ENCODE measurements around the gene INSIG2.

The INSIG2 gene

GRCh38 chr2:118102433-118103082 is 14.3 kb downstream of the INSIG2 start:
- no peak for DNase-seq

DNA sequence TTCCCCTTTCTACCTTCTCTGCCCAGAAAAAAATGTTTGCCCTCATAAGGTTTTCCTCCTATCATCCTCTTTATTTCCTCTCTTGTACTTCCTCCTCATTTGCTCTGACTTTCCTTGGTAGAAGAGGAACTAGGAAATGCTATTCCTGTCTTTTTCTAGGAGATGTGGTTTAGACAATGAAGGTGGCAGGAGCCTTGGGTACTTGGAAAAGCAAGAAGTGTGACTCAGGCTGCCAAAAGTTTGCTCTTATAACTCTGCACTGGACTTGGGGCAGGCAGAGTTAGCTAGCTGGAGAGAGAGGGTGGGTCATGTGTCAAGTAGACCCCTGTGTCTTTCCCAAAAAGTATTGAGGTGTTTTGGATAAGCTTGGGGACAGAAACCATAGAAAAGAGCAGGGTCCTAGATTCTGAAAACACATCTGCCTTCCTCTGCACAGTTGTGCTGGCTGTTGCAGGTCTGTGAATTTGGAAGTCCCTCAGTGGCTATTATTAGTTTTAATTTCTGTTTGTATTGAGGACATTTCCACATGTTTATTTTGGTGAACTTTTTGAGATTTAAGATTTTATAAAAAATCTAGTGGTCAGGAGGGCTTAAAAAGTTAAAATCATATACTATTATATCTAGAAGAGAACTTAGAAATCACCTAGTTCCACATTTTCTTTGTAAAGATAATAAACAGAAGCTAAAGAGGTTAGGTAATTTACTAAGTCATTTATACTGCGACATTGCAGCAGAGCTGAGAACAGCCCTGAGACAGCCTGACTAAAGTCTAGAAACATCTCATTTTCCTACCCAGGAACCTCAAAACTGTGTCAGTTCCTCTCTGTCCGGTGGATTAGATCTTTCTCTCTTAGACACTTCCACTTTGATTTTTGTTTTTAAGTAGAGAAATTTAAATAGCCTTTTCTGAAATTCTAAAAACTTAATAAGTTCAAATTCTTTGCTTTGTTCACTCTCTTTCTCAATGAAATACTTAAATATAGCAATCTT is 16.0 kb downstream of the INSIG2 start:
- DNase-seq, result no peak

DNA sequence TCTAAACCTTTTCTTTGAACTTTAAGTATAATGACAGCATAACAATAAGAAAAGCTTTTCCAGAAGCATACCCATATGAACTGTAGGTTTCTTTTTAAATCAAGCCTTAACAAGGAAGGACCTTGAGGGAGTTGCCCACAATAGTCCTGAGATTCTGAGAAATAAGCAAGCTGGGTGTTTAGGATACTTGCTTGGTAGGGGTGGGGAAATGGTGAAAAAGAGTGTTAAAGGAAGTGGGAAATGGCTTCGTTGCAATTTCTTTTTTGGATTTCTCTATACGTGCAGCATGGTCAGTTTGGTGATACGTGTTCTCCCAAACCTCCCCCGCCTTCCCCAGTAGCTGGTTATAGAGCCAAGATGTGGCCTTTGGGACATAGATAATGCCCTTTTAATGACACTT is 17.2 kb downstream of the INSIG2 start:
- DNase-seq, result no peak

DNA sequence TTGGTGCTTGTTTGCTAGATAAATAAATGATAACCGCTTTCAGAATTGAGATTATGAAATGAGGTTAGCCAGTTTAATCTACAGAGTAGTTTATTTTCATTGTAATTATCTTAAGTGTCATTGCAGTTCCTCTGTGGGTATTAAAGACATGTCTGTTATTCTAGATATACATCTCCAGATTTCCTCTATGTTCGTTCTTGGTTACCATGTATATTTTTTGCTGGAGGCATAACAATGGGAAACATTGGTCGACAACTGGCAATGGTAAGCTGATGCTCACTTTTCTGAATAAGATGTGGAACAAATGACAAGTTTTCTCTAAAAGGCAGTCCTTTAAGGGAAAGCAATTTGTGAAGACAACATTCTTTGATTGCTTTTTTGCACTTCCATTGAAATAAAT is 18.7 kb downstream of the INSIG2 start:
- no peak for DNase-seq

GRCh38 chr2:118110310-118110709 is 22.0 kb downstream of the INSIG2 start:
- no peak for DNase-seq

DNA sequence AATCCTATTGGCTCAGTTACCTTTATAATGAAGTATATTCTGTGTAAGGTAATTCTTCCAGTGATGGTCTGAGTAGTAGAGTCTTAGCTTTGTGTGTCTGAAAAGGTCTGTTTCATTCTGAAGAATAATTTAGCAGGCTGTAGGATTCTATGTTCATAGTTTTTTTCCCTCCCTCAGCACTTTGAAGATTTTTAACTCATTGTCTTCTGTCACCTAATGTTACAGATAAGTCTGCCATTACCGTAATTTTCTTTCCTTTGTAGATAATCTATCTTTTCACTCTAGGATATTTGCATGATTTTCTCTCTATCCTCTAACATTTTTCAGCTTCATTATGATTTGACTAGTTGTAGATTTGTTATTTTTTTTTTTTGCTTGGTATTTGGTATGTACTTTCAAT is 22.7 kb downstream of the INSIG2 start:
- DNase-seq, result no peak

- DNase-seq, result no peak
Observed at GRCh38 chr2:118112771-118113334, 24.6 kb downstream of the INSIG2 start.

DNA sequence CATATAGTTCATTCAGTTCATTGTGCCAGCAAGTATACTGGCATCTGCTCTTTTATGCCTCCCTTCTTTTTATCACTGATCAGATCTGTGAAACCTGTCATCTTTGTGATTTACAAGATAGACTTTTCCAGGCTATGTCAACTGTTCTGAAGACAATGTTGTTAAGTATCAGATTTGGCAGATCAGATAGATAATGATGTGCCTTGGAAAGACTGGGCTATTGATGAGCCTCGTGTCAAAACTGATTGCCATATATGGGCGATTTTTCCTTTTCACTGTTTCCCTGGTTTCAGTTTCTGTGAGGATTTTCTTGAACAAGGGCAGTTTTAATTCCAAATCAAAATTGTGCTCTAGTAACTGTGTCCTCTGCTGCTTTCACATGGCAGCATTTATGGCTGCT is 26.6 kb downstream of the INSIG2 start:
- DNase-seq, result no peak

DNA sequence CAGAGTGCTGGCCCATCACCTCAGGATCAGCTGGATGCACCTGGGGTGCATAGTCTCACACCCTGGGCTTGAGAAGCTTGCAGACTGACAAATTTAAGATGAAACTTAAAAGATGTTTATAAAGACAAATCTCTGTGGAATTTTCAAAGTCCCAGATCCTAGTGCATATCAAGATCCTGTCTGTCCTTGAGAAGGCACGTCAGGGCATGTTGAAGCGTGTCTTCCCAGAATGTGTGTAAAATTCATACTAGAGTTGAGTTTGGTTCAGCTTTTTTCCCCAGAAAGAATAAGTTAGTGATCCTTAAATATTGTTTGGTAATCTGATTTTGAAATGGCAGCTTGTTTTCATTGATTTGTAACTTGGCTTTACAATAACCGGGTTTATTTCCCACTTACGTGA is 27.5 kb downstream of the INSIG2 start:
- DNase-seq, result no peak

- no peak for DNase-seq
Observed at GRCh38 chr2:118118479-118118878, 30.2 kb downstream of the INSIG2 start.

DNA sequence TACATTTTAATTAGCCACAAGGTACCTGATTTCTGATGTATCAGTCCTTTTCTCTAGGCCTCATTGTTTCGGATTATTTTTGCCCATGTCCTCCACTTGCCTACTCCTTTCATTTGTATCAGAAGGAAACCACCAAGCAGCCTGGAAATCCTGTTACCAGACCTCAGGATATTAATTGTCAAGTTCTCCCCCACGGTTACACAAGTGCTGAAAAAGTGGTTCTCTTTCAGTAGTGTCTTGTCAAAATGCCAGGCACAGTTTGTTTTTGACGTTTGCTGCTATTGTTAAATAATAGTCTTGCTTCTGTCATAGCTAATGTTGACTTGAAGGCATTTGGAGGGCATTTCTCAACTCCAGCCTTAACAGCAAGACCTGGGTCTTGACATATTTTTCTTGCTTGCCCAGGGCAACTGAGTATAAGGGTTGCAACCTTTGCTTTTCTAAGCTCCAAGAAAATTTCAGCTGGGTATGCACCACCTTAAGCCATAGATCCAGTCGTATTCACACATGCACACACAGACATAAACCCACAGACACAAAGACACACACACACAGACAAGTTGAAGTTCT is 31.0 kb downstream of the INSIG2 start:
- no peak for DNase-seq

GRCh38 chr2:118119761-118120400 is 31.6 kb downstream of the INSIG2 start:
- no peak for DNase-seq

DNA sequence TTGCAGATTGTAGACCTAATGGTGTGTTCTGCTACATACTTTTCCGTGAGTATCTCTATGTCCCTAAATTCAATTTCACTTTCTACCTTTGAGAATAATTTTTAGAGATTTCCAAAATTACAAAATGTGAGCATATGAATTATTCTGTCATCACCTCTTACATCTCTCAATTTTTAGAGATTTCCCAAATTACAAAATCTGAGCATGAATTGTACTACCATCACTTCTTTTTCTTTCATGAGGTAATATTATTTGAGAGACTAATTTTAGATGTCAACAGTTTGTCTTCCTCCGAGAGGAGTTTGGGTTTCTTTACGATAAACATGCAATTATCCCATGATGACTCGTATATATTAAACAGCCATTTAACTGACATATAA is 32.1 kb downstream of the INSIG2 start:
- DNase-seq, result no peak

GRCh38 chr2:118121101-118121500 is 32.8 kb downstream of the INSIG2 start:
- no peak for DNase-seq

DNA sequence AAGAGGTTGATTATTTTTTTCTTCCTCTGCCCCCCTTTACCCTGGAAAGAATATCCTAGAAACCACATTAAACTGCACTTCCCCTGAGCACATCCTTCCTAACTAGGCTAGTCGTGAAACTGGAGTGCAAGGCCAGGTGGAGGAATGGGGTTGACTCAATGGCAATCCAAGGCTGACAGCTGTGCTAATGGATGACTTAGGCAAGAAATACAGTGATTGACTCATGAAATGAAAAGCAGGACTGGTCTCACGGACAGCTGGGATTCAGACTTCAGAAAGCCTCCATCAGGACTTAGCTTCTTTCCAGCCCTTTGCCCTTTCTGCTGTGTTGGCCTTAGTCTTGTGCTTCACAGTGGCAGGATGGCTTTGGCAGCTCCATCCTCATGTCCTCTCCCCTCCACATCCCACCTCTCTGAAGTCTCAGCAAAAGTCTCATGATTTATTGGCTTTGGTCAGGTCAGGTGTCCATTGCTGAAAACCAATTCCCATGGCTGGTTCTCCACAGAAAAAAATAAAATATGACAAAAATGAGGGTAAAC is 33.8 kb downstream of the INSIG2 start:
- no peak for DNase-seq

- no peak for DNase-seq
Observed at GRCh38 chr2:118122594-118123281, 34.5 kb downstream of the INSIG2 start.

DNA sequence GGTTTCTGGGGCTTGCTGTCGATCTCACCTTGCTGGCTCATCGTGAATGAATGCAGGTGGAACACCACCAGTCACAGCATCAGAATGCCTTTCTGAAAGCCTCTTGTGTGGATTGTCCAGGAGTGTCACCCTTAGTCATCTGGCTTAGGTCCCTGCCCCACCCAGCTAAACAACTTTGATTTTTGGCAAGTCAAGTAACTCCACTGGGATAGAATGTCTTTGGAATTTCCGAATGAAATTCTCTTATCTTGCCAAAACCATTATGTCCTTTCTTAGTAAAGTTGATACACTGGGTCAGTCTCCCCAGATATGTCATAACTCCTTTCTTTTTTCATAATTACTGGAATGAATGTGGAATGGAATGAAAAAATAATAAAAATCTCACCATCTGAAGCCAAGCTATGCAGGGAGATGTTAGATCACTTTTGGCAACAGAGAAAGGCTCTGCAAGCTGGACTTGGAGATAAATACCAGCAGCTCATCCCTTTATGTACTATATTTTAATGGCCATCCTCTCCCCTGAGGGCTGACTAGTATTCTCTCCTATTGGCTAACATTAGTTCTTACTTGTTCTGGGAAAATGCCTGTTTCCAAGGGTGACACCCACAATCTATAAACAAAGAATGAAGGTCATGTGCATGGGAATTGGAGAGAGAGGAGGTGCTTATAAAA is 35.4 kb downstream of the INSIG2 start:
- DNase-seq, result no peak

DNA sequence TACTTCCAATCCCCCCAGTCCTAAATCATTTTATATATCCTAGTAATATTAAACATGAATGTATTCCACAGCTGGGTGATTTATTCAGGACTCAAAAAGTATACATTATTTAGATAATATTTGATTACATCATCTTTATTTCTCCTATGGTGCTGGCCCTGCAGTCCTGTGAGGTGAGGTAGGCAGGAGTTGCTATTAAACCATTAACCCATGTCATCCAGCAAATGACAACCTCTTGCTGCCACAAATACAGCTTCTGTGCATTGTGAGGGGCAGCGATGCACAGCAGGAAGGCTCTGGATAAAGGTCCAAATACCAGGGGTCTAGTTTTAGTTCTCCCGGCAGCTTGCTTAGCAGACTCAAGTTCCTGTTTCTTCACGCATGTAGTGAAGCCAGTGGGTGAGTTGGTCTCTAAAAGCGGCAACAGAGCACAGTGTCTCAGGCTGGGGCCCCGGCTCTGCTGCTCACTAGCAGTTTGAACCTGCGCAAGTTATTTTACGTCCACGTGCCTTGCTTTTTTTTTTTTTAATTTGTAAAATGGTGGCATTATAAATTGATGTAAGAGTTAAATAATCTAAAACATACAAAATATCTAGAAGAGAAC is 36.1 kb downstream of the INSIG2 start:
- DNase-seq, result no peak

GRCh38 chr2:118127250-118127649 is 39.0 kb downstream of the INSIG2 start:
- no peak for DNase-seq

DNA sequence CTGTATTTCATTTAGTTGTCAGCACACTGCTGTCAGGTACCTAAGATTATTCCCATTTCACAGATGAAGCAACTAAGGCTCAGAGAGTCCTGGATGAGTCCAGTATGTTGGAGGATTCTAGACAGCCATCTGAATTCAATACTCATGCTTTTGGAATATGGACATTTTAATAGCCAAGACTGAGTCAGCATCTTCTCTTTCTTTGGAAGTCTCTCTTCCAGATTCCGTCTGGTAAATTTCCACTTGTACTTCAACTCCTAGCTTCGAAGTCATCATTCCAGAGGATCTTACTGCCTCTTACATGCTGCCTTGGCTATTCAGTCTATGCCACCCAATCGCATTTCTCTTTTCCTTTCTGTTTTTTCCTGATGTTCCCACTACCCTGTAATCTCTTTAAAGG is 40.6 kb downstream of the INSIG2 start:
- no peak for DNase-seq

GRCh38 chr2:118130385-118130784 is 42.1 kb downstream of the INSIG2 start:
- no peak for DNase-seq
